Measurements from ENCODE around the gene CCDC126. TPM values are rescaled to one million over a fixed set of nuclear protein-coding genes. Genes with fewer than 3 reads are reported as not detected.

Gene CCDC126
- total and polyA plus RNA-seq, 10 of the 15 experiments (the other 5 are each of a cell fraction or from before 2014, with no cell fraction given): 10.9 to 49.9 (median 24.1) TPM

DNA sequence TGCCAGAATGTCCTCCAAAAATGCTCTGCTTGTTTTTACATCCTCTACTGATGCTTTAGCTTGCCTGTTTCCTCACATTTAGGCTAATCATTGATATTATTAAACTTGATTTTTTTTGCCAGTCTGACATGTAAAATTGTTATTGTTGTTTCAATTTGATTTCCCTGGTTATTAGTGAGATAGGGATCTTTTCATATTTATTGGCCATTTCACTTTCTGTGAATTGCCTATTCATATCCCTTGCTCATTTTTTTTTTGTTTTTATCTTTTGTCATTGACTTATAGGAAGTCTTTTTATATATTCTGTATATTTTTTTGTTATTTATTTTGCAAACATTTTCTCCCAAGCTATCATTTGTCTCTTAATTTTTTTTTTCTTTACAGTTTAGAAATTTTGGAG lies 96.0 kb downstream of the CCDC126 start:
- no peak overlapping the region for H3K27ac ChIP-seq (ENCODE audit: control insufficient read depth, insufficient read depth)
- no peaks in the 10 kb centered on the region for H4K20me1 ChIP-seq (ENCODE audit: control insufficient read depth, insufficient read depth)
- H2AFZ ChIP-seq (ENCODE audit: control insufficient read depth, low read depth, low read length): no peak overlapping the region
- FAIRE-seq (no peak), DNase-seq (ENCODE audit: low read depth, low spot score) (no peak), ATAC-seq (no peak)
- ChIA-PET POLR2A (no interaction called here), CTCF (interaction anchor here (0.7 to 7.9 kb wide), 5 partner anchors 10 to 146 kb away, joined by 3 to 148 read pairs (median 7); partner anchors contain the start of genes FAM221A and STK31), SMC1A (ENCODE audit: uncharacterized antibody, unreplicated experiment) (interaction anchor here (0.7 to 1.9 kb wide), 4 partner anchors 15 to 148 kb away, joined by 3 to 6 read pairs (median 4); no protein-coding TSS in a partner anchor), RAD21 (ENCODE audit: unreplicated experiment) (interaction anchor here (1.0 to 1.1 kb wide), 2 partner anchors 20 to 123 kb away, joined by 3 read pairs; no protein-coding TSS in a partner anchor)
- no peaks in the 10 kb centered on the region; the same call in 1 of the 3 replicates for H3K9me3 ChIP-seq (replicated peaks; ENCODE audit: control insufficient read depth, insufficient read depth, low read length)
- no TSS peak for BruUV-seq (replicated peaks)
- H3K4me2 ChIP-seq (ENCODE audit: control insufficient read depth, insufficient read depth): no peak overlapping the region
- no peak overlapping the region for H3K9ac ChIP-seq (ENCODE audit: control insufficient read depth, insufficient read depth, low read length)
- H3K27me3 ChIP-seq (replicated peaks in 1 of 2; ENCODE audit: control insufficient read depth in 2 of 2, insufficient read depth in 2 of 2, low read length in 1 of 2): no peaks in the 10 kb centered on the region
- peaks cover 0 to 6% of the 10 kb centered on the region in 2 experiments for H3K36me3 ChIP-seq (ENCODE audit: control insufficient read depth in 2 of 2, insufficient read depth in 2 of 2, low read length in 1 of 2)
- no peak for TF ChIP-seq CHD4 (IDR thresholded peaks at IDR 0.05)
- TF ChIP-seq, protein P1, sequence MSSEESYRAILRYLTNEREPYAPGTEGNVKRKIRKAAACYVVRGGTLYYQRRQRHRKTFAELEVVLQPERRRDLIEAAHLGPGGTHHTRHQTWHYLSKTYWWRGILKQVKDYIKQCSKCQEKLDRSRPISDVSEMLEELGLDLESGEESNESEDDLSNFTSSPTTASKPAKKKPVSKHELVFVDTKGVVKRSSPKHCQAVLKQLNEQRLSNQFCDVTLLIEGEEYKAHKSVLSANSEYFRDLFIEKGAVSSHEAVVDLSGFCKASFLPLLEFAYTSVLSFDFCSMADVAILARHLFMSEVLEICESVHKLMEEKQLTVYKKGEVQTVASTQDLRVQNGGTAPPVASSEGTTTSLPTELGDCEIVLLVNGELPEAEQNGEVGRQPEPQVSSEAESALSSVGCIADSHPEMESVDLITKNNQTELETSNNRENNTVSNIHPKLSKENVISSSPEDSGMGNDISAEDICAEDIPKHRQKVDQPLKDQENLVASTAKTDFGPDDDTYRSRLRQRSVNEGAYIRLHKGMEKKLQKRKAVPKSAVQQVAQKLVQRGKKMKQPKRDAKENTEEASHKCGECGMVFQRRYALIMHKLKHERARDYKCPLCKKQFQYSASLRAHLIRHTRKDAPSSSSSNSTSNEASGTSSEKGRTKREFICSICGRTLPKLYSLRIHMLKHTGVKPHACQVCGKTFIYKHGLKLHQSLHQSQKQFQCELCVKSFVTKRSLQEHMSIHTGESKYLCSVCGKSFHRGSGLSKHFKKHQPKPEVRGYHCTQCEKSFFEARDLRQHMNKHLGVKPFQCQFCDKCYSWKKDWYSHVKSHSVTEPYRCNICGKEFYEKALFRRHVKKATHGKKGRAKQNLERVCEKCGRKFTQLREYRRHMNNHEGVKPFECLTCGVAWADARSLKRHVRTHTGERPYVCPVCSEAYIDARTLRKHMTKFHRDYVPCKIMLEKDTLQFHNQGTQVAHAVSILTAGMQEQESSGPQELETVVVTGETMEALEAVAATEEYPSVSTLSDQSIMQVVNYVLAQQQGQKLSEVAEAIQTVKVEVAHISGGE (CRISPR knock-in tag; IDR thresholded peaks at IDR 0.05): no peak
- no peak overlapping the region for H3K4me3 ChIP-seq
- H3K79me2 ChIP-seq (ENCODE audit: control insufficient read depth, insufficient read depth, low read length): no peaks in the 10 kb centered on the region
- in situ Hi-C loops (cut with MboI): no loop called here
- no peaks in the 10 kb centered on the region for H3K4me1 ChIP-seq (ENCODE audit: control insufficient read depth, insufficient read depth, low read length)
- intact Hi-C loops (cut with micrococcal nuclease; ENCODE audit: unreplicated experiment): no loop called here

Small RNA genes lying within 50 kb of the gene (small RNA-seq; reads per million reads assigned to genes)
- gene AC006026.2: not detected

Other genes starting within 250 kb of the CCDC126 start
- gene IGF2BP3, start 126.9 kb upstream of the CCDC126 start, total RNA-seq (2014; rRNA removed): 30.8 and 38.9 TPM in 2 replicates
- 56.8 and 62.3 TPM in 2 replicates for gene IGF2BP3, start 126.9 kb upstream of the CCDC126 start, total RNA-seq (2014; rRNA removed; fragmentation: Illumina TruSeq; extraction: Trizol)
- 48.5 and 49.7 TPM in 2 replicates for gene IGF2BP3, start 126.9 kb upstream of the CCDC126 start, total RNA-seq (2021)
- 43.3 and 63.1 TPM in 2 replicates for gene IGF2BP3, start 126.9 kb upstream of the CCDC126 start, polyA plus RNA-seq (2011; rRNA removed)
- 61.2 and 76.6 TPM in 2 replicates for gene IGF2BP3, start 126.9 kb upstream of the CCDC126 start, polyA plus RNA-seq (2014; fragmentation: Illumina TruSeq; extraction: Trizol)
- gene IGF2BP3, start 126.9 kb upstream of the CCDC126 start, polyA plus RNA-seq (2014; fragmentation: Nextera tagmentation; extraction: Ambion mirVana): 1 to 10 TPM; 4.6 to 4.7 TPM
- gene IGF2BP3, start 126.9 kb upstream of the CCDC126 start, polyA plus RNA-seq (2014; rRNA removed): 41.4 and 43.1 TPM in 2 replicates
- 10 to 100 TPM; 15.0 to 16.0 TPM for gene IGF2BP3, start 126.9 kb upstream of the CCDC126 start, polyA plus RNA-seq (2016; fragmentation: Nextera tagmentation; extraction: Ambion mirVana)
- gene TRA2A, start 65.4 kb upstream of the CCDC126 start, total RNA-seq (2014; rRNA removed): 25.0 TPM in 2 replicates
- 71.2 and 78.0 TPM in 2 replicates for gene TRA2A, start 65.4 kb upstream of the CCDC126 start, total RNA-seq (2014; rRNA removed; fragmentation: Illumina TruSeq; extraction: Trizol)
- 85.4 and 86.6 TPM in 2 replicates for gene TRA2A, start 65.4 kb upstream of the CCDC126 start, total RNA-seq (2021)
- 97.1 and 111 TPM in 2 replicates for gene TRA2A, start 65.4 kb upstream of the CCDC126 start, polyA plus RNA-seq (2011; rRNA removed)
- 224 and 533 TPM in 2 replicates for gene TRA2A, start 65.4 kb upstream of the CCDC126 start, polyA plus RNA-seq (2014; fragmentation: Illumina TruSeq; extraction: Trizol)
- 10 to 100 TPM; 69.2 to 83.1 TPM for gene TRA2A, start 65.4 kb upstream of the CCDC126 start, polyA plus RNA-seq (2014; fragmentation: Nextera tagmentation; extraction: Ambion mirVana)
- 99.5 and 103 TPM in 2 replicates for gene TRA2A, start 65.4 kb upstream of the CCDC126 start, polyA plus RNA-seq (2014; rRNA removed)
- 100 to 1,000 TPM; 135 TPM for gene TRA2A, start 65.4 kb upstream of the CCDC126 start, polyA plus RNA-seq (2016; fragmentation: Nextera tagmentation; extraction: Ambion mirVana)
- gene FAM221A, start 82.8 kb downstream of the CCDC126 start, total RNA-seq (2014; rRNA removed): 6.6 and 7.8 TPM in 2 replicates
- 9.5 and 9.7 TPM in 2 replicates for gene FAM221A, start 82.8 kb downstream of the CCDC126 start, total RNA-seq (2014; rRNA removed; fragmentation: Illumina TruSeq; extraction: Trizol)
- 7.3 and 7.5 TPM in 2 replicates for gene FAM221A, start 82.8 kb downstream of the CCDC126 start, total RNA-seq (2021)
- 12.0 and 13.7 TPM in 2 replicates for gene FAM221A, start 82.8 kb downstream of the CCDC126 start, polyA plus RNA-seq (2011; rRNA removed)
- 10.0 and 10.4 TPM in 2 replicates for gene FAM221A, start 82.8 kb downstream of the CCDC126 start, polyA plus RNA-seq (2014; fragmentation: Illumina TruSeq; extraction: Trizol)
- gene FAM221A, start 82.8 kb downstream of the CCDC126 start, polyA plus RNA-seq (2014; fragmentation: Nextera tagmentation; extraction: Ambion mirVana): 10 to 100 TPM in 1 of 2 experiments, 1 to 10 TPM in 1; 9.8 to 16.7 TPM
- gene FAM221A, start 82.8 kb downstream of the CCDC126 start, polyA plus RNA-seq (2014; rRNA removed): 11.3 and 13.1 TPM in 2 replicates
- gene FAM221A, start 82.8 kb downstream of the CCDC126 start, polyA plus RNA-seq (2016; fragmentation: Nextera tagmentation; extraction: Ambion mirVana): 1 to 10 TPM; 6.3 to 7.1 TPM
- 0.11 and 0.17 TPM in 2 replicates for gene STK31, start 112.8 kb downstream of the CCDC126 start, total RNA-seq (2014; rRNA removed)
- 0.49 and 0.60 TPM in 2 replicates for gene STK31, start 112.8 kb downstream of the CCDC126 start, total RNA-seq (2014; rRNA removed; fragmentation: Illumina TruSeq; extraction: Trizol)
- 0.21 TPM in 2 replicates for gene STK31, start 112.8 kb downstream of the CCDC126 start, total RNA-seq (2021)
- gene STK31, start 112.8 kb downstream of the CCDC126 start, polyA plus RNA-seq (2011; rRNA removed): 0.24 and 0.35 TPM in 2 replicates
- 0.16 and 0.44 TPM in 2 replicates for gene STK31, start 112.8 kb downstream of the CCDC126 start, polyA plus RNA-seq (2014; fragmentation: Illumina TruSeq; extraction: Trizol)
- gene STK31, start 112.8 kb downstream of the CCDC126 start, polyA plus RNA-seq (2014; fragmentation: Nextera tagmentation; extraction: Ambion mirVana): under 1 TPM; 0.08 to 0.15 TPM
- gene STK31, start 112.8 kb downstream of the CCDC126 start, polyA plus RNA-seq (2014; rRNA removed): 0.15 and 0.35 TPM in 2 replicates
- gene STK31, start 112.8 kb downstream of the CCDC126 start, polyA plus RNA-seq (2016; fragmentation: Nextera tagmentation; extraction: Ambion mirVana): under 1 TPM in 1 of 2 experiments, not detected in 1; 0.17 TPM